ENCODE measurements around the gene DRAM2.
"Not testable (repeated sequence)": the region's sequence is repeated elsewhere in the genome, so short reads cannot be mapped to it uniquely, and the experiment has no call there.

The DRAM2 gene

DNA sequence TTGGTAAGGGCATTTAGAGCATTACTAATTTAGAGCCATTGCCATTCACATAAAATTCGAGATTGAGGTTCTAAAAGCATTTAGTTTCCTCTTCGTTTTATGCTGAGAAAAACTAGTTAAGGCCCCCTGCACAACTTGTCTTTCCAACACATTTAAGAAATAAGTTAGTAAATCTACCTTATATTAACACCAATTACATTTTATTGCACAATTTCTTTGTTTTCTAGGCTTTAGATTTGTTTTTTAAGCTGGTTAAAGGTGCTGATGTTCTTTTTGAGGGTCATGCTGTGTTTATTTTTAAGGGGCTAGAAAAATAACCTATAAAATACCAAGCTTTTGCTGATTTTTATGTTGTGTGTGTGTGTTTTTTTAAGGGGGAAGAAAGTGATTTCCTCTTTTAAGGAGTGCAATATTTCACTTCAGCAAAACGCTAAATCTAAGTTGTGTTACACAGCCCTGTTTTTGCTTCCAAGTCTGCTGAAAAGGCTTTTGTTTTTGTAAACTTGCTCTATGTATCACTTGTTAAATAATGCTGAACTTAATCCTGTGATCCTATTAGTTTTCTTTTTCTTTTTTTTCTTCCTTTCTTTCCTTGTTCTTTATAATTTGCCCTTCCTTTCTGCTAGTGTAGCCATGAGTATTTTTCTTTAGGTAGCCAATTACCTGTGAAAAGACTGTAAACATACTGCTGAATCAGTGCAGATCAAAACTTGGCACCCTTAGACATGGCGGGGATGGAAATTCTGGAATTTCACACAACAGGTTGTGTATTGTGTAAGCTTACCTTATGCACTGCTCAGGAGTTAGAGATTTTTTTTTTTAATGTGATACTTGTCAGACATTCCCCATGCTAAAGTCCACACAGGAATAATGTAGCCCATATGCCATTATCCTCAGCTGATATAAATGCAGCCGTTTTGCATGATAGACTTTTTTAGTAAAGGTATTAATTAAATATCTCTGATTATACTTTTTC is 1.6 kb upstream of the DRAM2 start:
- DNase-seq = no peak

- peak; percentile 8 to 45 for DNase-seq
These were observed 731 bp upstream of the DRAM2 start for GRCh38 chr1:111140680-111140967.

DNA sequence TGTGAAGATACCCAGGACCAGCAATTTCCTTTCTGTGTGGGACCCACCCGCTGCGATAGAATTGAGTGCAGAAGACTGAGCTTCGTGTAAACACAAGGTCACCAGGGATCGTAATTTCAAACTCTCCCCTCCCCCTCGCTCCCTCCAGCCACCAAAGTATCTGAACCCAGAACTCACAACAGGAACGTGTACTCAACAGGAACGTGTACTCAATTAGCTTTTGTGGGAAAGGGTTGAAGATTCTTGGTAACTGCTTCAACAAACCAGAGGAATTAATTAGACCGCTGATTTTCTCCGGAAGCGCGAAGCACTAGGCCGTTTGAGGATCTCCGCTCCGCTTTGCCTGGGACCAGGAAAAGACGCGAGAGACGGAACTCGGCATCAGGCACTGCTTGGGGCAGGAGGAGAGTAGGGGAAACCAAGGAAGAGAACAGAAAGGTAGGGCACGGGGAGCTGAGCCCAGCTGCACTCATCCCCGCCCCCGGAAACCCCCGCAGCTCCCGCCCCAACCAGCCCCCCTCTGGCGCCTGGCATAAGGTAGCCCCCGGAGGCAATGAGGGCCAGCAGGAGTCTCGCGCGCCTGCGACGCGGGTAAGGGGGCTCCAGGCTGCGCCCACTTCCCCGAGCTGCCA is 453 bp downstream of the DRAM2 start:
- peak in 1 of 2 experiments; percentile 62 for DNase-seq

- DNase-seq = no peak
These were observed 6.0 kb downstream of the DRAM2 start for GRCh38 chr1:111133866-111134265.

DNA sequence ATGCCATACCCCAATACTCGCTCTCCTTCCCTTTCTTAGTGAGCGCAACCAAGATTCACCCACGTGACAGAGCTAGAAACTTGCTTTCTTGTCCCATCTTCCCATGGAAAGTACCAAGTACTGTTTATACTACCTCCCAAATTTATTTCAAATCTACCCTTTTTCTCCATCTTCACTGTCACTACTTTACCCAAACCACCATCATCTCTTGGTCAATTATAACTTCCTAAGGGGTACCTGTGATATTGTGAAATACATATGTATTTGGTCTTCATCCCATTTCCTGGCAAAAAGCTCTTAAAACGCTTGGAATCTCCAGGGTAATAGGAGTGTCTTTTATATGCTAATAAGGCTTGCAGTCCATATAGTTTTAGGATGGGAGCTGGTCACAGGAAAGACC is 8.2 kb downstream of the DRAM2 start:
- no peak for DNase-seq

- DNase-seq = no peak
These were observed 10.5 kb downstream of the DRAM2 start for GRCh38 chr1:111129376-111129775.

- DNase-seq = no peak
These were observed 11.8 kb downstream of the DRAM2 start for GRCh38 chr1:111127923-111128643.

DNA sequence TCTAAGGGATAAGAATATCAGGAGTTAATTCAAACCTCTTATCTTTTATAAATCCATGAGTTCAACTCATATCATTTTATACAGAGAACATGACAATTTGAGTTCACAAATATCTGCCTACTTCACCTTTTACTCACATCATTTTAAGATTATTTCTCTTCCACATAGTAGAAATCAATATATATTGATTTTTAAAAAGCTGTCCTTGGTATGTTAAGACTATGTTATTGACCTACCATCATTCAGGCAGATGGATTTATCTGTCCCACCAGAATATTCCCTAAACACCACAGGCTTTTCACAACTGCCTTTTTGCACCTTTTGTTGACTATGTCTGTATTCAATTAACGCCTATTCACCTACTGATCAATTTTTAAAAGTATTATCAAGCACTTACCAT is 13.5 kb downstream of the DRAM2 start:
- DNase-seq = no peak

GRCh38 chr1:111116496-111116895 is 23.4 kb downstream of the DRAM2 start:
- no peak for DNase-seq

DNA sequence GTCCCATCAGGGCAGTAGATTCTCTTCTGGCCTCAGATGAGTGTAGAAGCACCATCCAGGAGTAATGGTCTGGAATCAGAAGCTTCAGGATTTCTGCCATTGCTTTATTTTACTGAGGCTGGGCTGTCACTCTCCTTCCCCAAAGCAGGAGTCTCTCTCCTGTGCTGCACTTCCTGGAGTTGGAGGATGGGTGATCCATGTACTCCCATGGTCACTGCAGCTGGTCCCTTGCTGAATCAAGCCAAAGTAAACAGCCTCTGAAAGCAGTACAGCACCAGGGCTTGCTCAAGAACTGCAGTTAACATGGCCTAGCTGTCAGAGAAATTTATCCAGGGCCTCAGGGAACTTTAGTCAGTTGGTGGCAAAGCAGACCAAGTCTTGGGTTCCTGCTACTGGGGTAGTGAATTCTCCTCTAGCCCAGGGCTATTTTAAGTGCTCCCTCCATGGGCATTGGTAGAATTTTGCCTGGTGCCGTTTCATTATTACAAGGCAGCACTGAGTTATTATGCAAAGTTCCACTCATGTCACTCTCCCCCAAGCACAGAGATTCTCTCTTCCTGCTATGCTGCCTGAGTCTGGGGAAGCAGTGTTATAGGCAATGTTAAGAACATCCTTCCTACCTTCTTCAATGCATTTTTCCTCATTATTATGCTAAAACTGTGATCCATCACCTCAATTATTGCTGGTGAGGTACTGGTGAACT is 29.5 kb downstream of the DRAM2 start:
- DNase-seq = no peak

GRCh38 chr1:111104981-111105380 is 34.9 kb downstream of the DRAM2 start:
- no peak for DNase-seq

- DNase-seq = no peak
These were observed 37.8 kb downstream of the DRAM2 start for GRCh38 chr1:111101854-111102642.

DNA sequence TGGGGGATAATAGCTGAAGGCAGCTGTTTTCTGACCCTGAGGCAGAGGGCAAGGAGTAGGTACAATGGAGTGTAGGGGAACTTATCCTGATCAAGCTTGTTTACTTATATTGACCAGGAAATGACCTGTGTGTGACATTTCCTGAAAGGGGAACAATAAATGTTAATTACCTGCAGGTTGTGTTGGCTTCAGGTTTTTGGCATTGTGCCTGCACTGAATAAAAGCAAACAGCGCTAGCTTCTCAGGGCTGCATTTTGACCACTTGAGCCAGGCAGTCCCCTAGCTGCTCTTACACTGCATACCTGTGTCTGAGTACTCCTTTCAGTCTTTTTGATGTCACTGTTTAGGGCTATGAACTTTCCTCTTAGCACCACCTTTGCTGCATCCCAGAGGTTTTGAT is 40.6 kb downstream of the DRAM2 start:
- no peak for DNase-seq

DNA sequence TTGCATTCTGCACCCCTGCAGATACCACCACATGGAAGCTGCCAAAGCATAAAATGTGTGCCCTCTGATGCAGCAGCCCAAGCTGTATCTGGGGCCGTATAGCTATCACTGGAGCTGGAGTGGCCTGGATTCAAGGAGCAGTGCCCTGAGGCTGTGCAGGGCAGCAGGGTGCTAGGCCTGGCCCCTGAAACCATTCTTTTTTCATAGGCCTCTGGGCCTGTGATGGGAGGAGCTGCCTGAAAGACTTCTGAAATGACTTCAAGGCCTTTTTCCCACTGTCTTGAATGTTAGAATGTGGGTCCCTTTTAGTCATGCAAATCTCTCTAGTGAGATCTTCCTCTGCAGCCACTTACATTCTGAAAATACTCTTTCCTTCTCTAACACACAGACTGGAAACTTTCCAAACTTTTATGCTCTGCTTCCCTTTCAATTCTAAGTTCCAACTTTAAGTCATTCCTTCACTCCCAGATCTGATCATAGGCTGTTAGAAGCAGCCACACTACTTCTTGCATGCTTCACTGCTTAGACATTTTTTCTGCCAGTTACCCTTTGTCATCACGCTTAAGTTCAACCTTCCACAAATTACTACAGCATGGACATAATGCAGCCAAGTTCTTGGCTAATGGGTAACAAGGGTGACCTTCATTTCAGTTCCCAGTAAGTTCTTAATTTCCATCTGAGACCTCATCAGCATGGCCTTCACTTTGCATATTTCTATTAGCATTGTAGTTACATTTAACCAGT is 42.4 kb downstream of the DRAM2 start:
- no peak for DNase-seq

- DNase-seq = not testable (repeated sequence)
These were observed 44.5 kb downstream of the DRAM2 start for GRCh38 chr1:111095421-111095820.

GRCh38 chr1:111089638-111090037 is 50.3 kb downstream of the DRAM2 start:
- DNase-seq = no peak

DNA sequence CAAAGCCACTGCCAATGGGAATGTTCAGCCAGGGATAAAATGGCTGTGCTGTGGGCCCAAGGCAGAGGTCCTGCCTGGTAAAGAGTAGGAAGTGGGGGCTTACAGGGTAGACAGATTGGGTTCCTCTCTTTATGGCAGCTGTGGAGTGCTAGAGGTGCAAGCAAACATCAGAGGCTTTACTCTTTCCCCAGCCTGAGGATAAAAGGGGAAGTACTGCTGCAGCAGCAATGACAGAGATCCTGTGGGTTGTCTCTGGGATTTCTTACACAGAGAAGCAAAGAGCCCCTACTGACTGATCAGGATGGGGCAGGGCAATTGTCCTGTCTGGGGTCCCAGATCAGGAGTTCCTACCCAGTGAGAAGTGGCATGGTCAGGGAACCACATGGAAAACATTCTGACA is 54.2 kb downstream of the DRAM2 start:
- DNase-seq = no peak

GRCh38 chr1:111084999-111085398 is 54.9 kb downstream of the DRAM2 start:
- DNase-seq = no peak

DNA sequence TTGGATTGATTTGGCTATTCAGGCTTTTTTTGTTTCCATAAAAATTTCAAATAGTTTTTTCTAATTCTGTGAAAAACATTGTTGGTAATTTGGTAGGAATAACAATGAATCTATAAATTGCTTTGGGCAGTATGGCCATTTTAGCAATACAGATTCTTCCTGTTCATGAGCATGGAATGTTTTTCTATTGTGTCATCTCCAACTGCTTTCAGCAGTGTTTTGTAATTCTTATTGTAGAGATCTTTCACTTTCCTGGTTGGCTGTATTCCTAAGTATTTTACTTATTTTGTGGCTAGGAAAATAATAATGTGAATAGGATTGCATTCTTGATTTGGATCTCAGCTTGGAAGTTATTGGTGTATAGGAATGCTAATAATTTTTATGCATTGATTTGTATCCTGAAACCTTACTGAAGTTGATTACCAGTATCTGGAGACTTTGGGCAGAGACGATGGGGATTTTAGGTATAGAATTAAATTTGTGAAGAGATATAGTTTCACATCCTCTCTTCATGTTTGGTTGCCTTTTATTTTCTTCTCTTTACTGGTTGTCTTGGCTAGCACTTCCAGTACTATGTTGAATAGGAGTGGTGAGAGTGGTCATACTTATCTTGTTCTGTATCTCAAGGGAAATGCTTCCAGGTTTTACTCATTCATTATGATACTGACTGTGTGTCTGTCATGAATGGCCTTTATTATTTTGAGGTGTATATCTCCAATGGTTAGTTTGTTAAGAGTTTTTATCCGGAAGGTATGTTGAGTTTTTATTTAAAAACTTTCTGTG is 57.3 kb downstream of the DRAM2 start:
- DNase-seq = no peak

GRCh38 chr1:111079329-111079728 is 60.6 kb downstream of the DRAM2 start:
- not testable (repeated sequence) for DNase-seq

DNA sequence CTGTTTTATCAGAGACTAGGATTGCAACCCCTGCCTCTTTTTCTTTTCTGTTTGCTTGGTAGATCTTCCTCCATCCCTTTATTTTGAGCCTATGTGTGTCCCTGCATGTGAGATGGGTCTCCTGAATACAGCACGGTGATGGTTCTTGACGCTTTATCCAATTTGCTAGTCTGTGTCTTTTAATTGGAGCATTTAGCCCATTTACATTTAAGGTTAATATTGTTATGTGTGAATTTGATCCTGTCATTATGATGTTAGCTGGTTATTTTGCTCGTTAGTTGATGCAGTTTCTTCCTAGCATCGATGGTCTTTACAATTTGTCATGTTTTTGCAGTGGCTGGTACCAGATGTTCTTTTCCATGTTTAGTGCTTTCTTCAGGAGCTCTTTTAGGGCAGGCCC is 62.6 kb downstream of the DRAM2 start:
- DNase-seq = not testable (repeated sequence)
